ENCODE results near the gene PAN2. TPM values are rescaled to one million over a fixed set of nuclear protein-coding genes. Genes with fewer than 3 reads are reported as not detected.

PAN2 gene
- total RNA-seq, 4 donors from 2014 or later = 45.2 to 206 (median 58.0) TPM

DNA sequence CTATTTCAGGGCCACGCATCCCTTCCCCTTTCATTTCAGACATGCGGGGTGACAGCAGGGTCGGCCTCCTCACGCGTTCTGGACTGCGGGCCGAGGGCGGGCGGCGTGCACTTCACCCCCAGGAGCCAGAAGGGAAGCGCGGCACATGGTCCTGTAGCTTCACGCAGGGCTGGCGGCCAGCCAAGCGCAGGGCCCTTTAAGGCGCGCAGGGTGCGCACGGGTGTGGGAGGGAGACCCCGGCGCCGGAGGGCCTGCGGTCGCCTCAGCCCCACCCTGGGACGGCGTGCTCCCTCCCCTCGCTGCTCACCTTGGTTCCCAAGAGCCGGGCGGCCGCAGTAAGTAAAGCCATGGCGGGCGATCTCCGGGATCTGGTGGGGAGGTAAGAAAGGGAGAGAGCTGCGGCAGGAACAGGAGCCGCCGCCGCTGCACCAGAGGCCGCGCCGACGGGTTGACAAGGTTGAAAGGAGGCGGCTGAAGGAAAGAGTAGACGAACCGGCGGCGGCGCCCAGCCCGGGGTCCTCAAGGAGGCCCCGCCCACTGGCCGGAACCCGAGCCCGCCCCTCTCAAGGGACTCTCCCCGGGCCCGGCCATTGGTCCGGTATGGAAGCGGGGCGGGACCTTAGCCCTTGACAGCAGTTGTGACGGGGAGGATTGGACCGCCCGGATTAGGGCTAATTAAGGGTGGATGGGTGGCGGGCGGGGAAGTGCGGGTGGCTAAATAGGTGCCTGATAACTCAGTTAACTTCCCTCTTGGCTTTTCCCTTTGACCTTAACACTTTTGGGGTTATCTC is 33.8 kb downstream of the PAN2 start, which contains the start of gene CS:
Gene CS (minus strand): TSS at position 478 of the 791 bp plus-strand sequence. CDS start 129 bp downstream, at position 349.
- in situ Hi-C loops (cut with MboI; ENCODE audit: low pct_ligation_motif_present in 1 of 4, low pct_unique_long_range_greater_than_20kb in 1 of 4, low sequenced_read_pairs in 3 of 4) (no loop called here), intact Hi-C loops (cut with DNase I; ENCODE audit: low total_unique reads) (no loop called here)
- peaks cover 0 to 6% (median 0%) of the 10 kb centered on the region in 4 donors for H3K36me3 ChIP-seq
- no peaks in the 10 kb centered on the region for H3K27me3 ChIP-seq
- H3K9me3 ChIP-seq = no peaks in the 10 kb centered on the region
- H3K27ac ChIP-seq = peak within 1 kb of the TSS; percentile 95 to 98 (median 97)
- WGBS, 2 donors (ENCODE audit: low coverage in 1 of 2) = 2% methylated on average over 59 of the region's 63 CpGs; no CpG with 5 or more reads in 1 of the 2 donors
- TF ChIP-seq EP300 (IDR thresholded peaks at IDR 0.05; ENCODE audit: low read depth) = peak; percentile 32
- TF ChIP-seq POLR2AphosphoS5 (IDR thresholded peaks at IDR 0.05) = peak; percentile 74 to 88 (median 85)
- TF ChIP-seq CTCF (IDR thresholded peaks at IDR 0.05) = no peak
- peak; percentile 93 for TF ChIP-seq POLR2A (IDR thresholded peaks at IDR 0.05)
- peak; percentile 99 for DNase-seq
- peaks cover 21 to 59% (median 32%) of the 10 kb centered on the region in 4 donors for H3K4me1 ChIP-seq
- H3K4me3 ChIP-seq = peak within 1 kb of the TSS; percentile 68 to 94 (median 81)

DNA sequence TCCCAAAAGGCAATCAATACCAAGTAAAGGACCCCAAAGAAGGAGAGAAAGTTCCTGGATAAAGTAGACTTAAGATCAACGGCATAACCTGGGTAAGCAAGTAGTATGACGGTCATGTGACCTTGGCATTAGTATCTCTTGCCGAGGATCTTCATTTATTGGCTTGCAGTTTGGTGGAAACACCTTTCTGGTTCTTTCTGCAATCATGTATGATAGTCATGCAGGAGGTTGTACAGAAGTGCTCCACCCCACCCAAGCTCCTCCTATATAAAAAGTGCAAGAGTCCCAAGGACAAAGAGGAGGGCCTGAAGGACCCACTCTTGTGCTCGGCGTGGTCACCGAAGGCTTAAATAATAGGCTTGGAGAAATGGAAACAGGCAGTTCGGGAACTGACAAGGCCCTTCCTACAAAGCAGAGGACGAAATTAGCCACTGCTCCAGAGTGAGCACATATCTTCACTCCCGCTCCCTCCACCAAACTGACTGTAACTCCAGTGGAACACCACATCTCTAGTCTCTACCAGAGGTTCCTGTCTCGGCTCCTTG is 34.4 kb downstream of the PAN2 start:
- H3K4me1 ChIP-seq = peaks cover 21 to 59% (median 32%) of the 10 kb centered on the region in 4 donors
- in situ Hi-C loops (cut with MboI; ENCODE audit: low pct_ligation_motif_present in 1 of 4, low pct_unique_long_range_greater_than_20kb in 1 of 4, low sequenced_read_pairs in 3 of 4) = no loop called here
- TF ChIP-seq CTCF (IDR thresholded peaks at IDR 0.05) (no peak), POLR2AphosphoS5 (IDR thresholded peaks at IDR 0.05) (no peak)
- 2 to 4% methylated on average over 5 to 10 of the region's 10 CpGs for WGBS, 2 donors (ENCODE audit: low coverage in 1 of 2)
- H3K36me3 ChIP-seq = peaks cover 0 to 5% (median 0%) of the 10 kb centered on the region in 4 donors
- no peaks in the 10 kb centered on the region for H3K27me3 ChIP-seq
- intact Hi-C loops (cut with DNase I; ENCODE audit: low total_unique reads) = no loop called here
- peak; percentile 51 for DNase-seq
- H3K4me3 ChIP-seq = peak overlapping the region; percentile 68 to 94 (median 81)
- H3K9me3 ChIP-seq = no peaks in the 10 kb centered on the region
- H3K27ac ChIP-seq = peak overlapping the region; percentile 95 to 98 (median 97)

DNA sequence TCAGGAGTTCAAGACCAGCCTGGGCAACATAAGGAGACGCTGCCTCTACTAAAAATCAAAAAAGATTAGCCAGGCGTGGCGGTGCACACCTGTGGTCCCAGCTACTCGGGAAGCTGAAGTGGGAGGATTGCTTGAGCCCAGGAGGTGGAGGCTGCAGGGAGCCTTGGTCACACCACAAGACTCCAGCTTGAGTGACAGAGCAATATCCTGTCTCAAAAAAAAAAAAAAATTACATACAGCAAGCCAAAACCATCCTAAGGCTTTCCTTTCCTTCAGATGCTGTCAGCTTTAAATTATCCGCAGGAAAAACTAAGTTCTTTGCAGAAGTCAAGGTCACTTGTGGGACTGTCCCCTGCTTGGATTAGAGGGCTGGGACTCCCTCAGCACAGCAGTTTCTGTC is 35.0 kb downstream of the PAN2 start:
- Histone ChIP-seq H3K27ac (peak overlapping the region; percentile 95 to 98 (median 97)), H3K27me3 (no peaks in the 10 kb centered on the region), H3K36me3 (peaks cover 0 to 3% (median 0%) of the 10 kb centered on the region in 4 donors), H3K4me1 (peaks cover 21 to 60% (median 32%) of the 10 kb centered on the region in 4 donors), H3K4me3 (peak overlapping the region in 3 of 4 donors; percentile 69 to 94 (median 93)), H3K9me3 (no peaks in the 10 kb centered on the region)
- intact Hi-C loops (cut with DNase I; ENCODE audit: low total_unique reads) (no loop called here), in situ Hi-C loops (cut with MboI; ENCODE audit: low pct_ligation_motif_present in 1 of 4, low pct_unique_long_range_greater_than_20kb in 1 of 4, low sequenced_read_pairs in 3 of 4) (no loop called here)
- 13 to 58% methylated on average over 1 to 5 of the region's 5 CpGs for WGBS, 2 donors (ENCODE audit: low coverage in 1 of 2)
- DNase-seq = no peak
- TF ChIP-seq CTCF (IDR thresholded peaks at IDR 0.05) (no peak), POLR2A (IDR thresholded peaks at IDR 0.05) (no peak), POLR2AphosphoS5 (IDR thresholded peaks at IDR 0.05) (no peak), EP300 (IDR thresholded peaks at IDR 0.05; ENCODE audit: low read depth) (no peak)

GRCh38 chr12:56297400-56297799 is 36.4 kb downstream of the PAN2 start:
- no peaks in the 10 kb centered on the region for H3K27me3 ChIP-seq
- no peak overlapping the region for H3K4me3 ChIP-seq
- no peak overlapping the region for H3K27ac ChIP-seq
- intact Hi-C loops (cut with DNase I; ENCODE audit: low total_unique reads) (no loop called here), in situ Hi-C loops (cut with MboI; ENCODE audit: low pct_ligation_motif_present in 1 of 4, low pct_unique_long_range_greater_than_20kb in 1 of 4, low sequenced_read_pairs in 3 of 4) (no loop called here)
- H3K4me1 ChIP-seq = peaks cover 21 to 60% (median 32%) of the 10 kb centered on the region in 4 donors
- WGBS, 2 donors (ENCODE audit: low coverage in 1 of 2) = 86 to 90% methylated on average over 8 of the region's 8 CpGs
- H3K9me3 ChIP-seq = no peaks in the 10 kb centered on the region
- TF ChIP-seq EP300 (IDR thresholded peaks at IDR 0.05; ENCODE audit: low read depth) (no peak), CTCF (IDR thresholded peaks at IDR 0.05) (no peak), POLR2A (IDR thresholded peaks at IDR 0.05) (no peak), POLR2AphosphoS5 (IDR thresholded peaks at IDR 0.05) (no peak)
- H3K36me3 ChIP-seq = no peaks in the 10 kb centered on the region
- DNase-seq = no peak
